ENCODE data around the gene CGB3. TPM values are rescaled to one million over a fixed set of nuclear protein-coding genes. Genes with fewer than 3 reads are reported as not detected.

The CGB3 gene
- total RNA-seq, 2 experiments from 2014 or later = not detected

GRCh38 chr19:49016067-49016839 is 7.9 kb downstream of the CGB3 start:
- no peak for ATAC-seq (ENCODE audit: low read depth)
- Mint-ChIP-seq H3K4me3 (no peak overlapping the region), H3K27me3 (peaks cover 22% of the 10 kb centered on the region), H3K36me3 (no peaks in the 10 kb centered on the region), H3K9me3 (no peaks in the 10 kb centered on the region), H3K4me1 (peaks cover 18% of the 10 kb centered on the region), H3K27ac (no peak overlapping the region)
- POLR2A ChIA-PET = no interaction called here
- DNase-seq = no peak

DNA sequence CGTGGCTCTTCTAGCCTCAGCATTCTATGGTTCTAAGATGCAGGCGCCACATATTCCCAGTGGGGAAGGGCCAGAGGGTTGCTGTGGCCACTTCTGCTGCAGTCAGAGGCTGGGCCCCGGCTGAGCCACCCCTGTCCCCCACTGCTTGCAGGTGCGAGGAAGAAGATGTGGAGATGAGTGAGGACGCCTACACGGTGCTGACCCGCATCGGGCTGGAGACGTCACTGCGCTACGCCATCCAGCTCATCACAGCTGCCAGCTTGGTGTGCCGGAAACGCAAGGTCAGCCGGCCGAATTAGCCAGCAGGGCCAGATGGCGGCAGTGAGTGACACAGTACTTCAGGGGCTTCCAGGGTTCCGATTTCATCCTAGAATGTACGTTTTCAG is 9.3 kb downstream of the CGB3 start:
- no peaks in the 10 kb centered on the region for H3K9me3 Mint-ChIP-seq
- no peak for ATAC-seq (ENCODE audit: low read depth)

DNA sequence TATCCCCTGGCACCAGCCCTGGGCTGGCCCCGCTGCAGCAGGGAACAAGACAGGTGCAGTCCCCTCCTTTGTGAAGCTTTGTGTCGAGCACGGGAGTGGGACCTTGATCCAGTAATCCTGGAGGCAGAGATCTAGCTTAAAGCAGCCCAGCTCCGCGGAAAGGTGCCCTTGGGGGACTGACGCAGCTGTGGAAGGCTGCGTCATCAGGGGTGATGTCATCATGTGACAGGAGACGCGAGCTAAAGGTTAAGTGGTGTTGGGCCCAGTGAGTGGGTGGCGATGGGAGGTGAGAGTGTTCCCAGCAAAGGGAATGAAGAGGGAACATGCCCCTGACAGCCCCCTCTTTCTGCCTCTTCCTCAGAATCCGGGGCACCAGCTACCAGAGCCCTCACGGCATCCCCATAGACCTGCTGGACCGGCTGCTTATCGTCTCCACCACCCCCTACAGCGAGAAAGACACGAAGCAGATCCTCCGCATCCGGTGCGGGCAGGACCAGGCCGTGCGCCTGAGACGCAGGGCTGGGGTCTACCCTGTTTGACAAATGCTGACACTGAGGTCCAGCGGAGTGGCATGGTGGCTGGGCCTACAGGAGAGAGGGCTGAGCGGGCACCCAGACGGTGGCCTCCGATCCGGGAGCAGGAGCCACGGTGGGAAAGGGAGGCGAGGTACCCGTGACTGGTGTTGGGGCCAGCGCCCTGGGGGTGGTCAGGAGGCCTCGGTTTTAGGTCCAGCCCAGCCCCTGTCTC is 9.8 kb downstream of the CGB3 start:
- H3K27me3 Mint-ChIP-seq = peaks cover 5% of the 10 kb centered on the region
- H3K36me3 Mint-ChIP-seq = peaks cover 3% of the 10 kb centered on the region
- no peak for ATAC-seq (ENCODE audit: low read depth)
- no peaks in the 10 kb centered on the region for H3K9me3 Mint-ChIP-seq
- H3K4me1 Mint-ChIP-seq = peaks cover 13% of the 10 kb centered on the region
- H3K4me3 Mint-ChIP-seq = no peak overlapping the region
- POLR2A ChIA-PET = interaction anchor here (0.5 kb wide), 1 partner anchor 436 kb away, joined by 3 read pairs; no protein-coding TSS in a partner anchor
- DNase-seq = no peak
- H3K27ac Mint-ChIP-seq = no peak overlapping the region

More for the DNA sequence above, 9.3 kb downstream of the CGB3 start:
- H3K27ac Mint-ChIP-seq = no peak overlapping the region
- peaks cover 14% of the 10 kb centered on the region for H3K4me1 Mint-ChIP-seq
- H3K4me3 Mint-ChIP-seq = no peak overlapping the region
- H3K36me3 Mint-ChIP-seq = peaks cover 3% of the 10 kb centered on the region
- H3K27me3 Mint-ChIP-seq = peaks cover 10% of the 10 kb centered on the region
- POLR2A ChIA-PET = no interaction called here
- DNase-seq = no peak

DNA sequence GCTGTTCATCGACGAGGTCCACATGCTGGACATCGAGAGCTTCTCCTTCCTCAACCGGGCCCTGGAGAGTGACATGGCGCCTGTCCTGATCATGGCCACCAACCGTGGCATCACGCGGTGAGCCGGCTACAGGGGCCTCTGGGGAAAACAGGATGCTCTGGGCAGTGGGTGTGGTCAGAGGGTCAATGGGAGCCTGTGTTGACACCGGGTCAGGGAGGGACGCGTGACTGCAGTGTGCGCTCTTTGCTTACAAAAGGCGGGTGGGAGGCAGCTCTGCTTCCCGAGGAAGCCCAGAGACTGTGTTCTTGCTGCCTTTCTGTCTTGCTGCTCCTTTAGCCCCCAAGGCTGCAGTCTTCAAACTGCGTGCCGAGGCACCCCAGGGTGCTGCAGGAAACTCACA is 12.9 kb downstream of the CGB3 start:
- H3K36me3 Mint-ChIP-seq = peaks cover 3% of the 10 kb centered on the region
- no peaks in the 10 kb centered on the region for H3K4me1 Mint-ChIP-seq
- no peaks in the 10 kb centered on the region for H3K27me3 Mint-ChIP-seq
- no peak overlapping the region for H3K4me3 Mint-ChIP-seq
- ATAC-seq (ENCODE audit: low read depth) = no peak
- H3K27ac Mint-ChIP-seq = no peak overlapping the region
- no peaks in the 10 kb centered on the region for H3K9me3 Mint-ChIP-seq
- POLR2A ChIA-PET = no interaction called here
- no peak for DNase-seq

GRCh38 chr19:49010453-49010852 is 13.7 kb downstream of the CGB3 start:
- Mint-ChIP-seq H3K27me3 (no peaks in the 10 kb centered on the region), H3K27ac (no peak overlapping the region), H3K4me1 (no peaks in the 10 kb centered on the region), H3K9me3 (no peaks in the 10 kb centered on the region), H3K36me3 (peaks cover 3% of the 10 kb centered on the region), H3K4me3 (no peak overlapping the region)
- ATAC-seq (ENCODE audit: low read depth) (no peak), DNase-seq (no peak)
- POLR2A ChIA-PET = interaction anchor here (0.6 kb wide), 1 partner anchor 806 kb away, joined by 3 read pairs; no protein-coding TSS in a partner anchor

DNA sequence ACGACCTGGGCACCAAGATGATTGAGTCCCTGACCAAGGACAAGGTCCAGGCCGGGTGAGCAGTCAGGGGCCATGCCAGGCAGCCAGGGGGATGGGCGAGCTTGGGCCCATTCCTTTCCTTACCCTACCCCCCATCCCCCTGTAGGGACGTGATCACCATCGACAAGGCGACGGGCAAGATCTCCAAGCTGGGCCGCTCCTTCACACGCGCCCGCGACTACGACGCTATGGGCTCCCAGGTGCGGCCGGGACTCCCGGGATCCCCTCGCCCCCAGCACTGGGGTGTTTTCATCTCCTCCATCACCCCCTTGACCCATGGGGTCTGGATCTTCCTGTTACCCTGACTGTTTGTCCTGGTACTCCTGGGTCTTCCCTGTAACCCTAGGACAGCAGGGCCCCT is 14.3 kb downstream of the CGB3 start:
- no peak overlapping the region for H3K27ac Mint-ChIP-seq
- H3K4me3 Mint-ChIP-seq = no peak overlapping the region
- H3K36me3 Mint-ChIP-seq = peaks cover 4% of the 10 kb centered on the region
- H3K27me3 Mint-ChIP-seq = no peaks in the 10 kb centered on the region
- POLR2A ChIA-PET = no interaction called here
- ATAC-seq (ENCODE audit: low read depth) (no peak), DNase-seq (no peak)
- no peaks in the 10 kb centered on the region for H3K9me3 Mint-ChIP-seq
- H3K4me1 Mint-ChIP-seq = no peaks in the 10 kb centered on the region

DNA sequence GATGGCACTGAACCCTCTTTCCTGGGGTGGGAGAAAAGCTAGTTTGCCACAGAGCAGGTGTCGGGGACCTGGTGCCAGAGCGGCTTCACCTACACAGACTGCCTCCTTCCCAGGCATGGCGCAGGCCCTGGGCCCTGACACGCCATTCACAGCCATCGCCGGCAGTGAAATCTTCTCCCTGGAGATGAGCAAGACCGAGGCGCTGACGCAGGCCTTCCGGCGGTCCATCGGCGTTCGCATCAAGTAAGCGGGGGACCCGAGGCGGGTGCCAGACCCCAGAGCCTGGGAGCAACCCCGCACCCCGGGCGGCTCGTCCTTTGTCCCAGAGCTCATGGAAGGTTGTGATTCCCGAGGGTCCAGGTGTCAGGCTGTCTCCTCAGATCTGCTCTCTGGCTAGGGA is 17.2 kb downstream of the CGB3 start:
- POLR2A ChIA-PET = interaction anchor here (1.1 kb wide), 1 partner anchor 13 kb away, joined by 7 read pairs; the partner anchor contains the start of gene RUVBL2
- Mint-ChIP-seq H3K9me3 (no peaks in the 10 kb centered on the region), H3K27ac (no peak overlapping the region)

GRCh38 chr19:49004964-49005614 is 19.0 kb downstream of the CGB3 start:
- ATAC-seq (ENCODE audit: low read depth) (no peak), DNase-seq (no peak)
- POLR2A ChIA-PET = interaction anchor here (0.8 to 1.5 kb wide), 2 partner anchors 11 to 83 kb away, joined by 3 to 5 read pairs; partner anchors contain the start of gene RUVBL2
- no peaks in the 10 kb centered on the region for H3K27me3 Mint-ChIP-seq
- no peaks in the 10 kb centered on the region for H3K9me3 Mint-ChIP-seq
- no peaks in the 10 kb centered on the region for H3K4me1 Mint-ChIP-seq
- no peak overlapping the region for H3K4me3 Mint-ChIP-seq
- peaks cover 1% of the 10 kb centered on the region for H3K36me3 Mint-ChIP-seq
- no peak overlapping the region for H3K27ac Mint-ChIP-seq

More for the DNA sequence above, 17.2 kb downstream of the CGB3 start:
- peaks cover 4% of the 10 kb centered on the region for H3K36me3 Mint-ChIP-seq
- DNase-seq (no peak), ATAC-seq (ENCODE audit: low read depth) (no peak)
- no peaks in the 10 kb centered on the region for H3K4me1 Mint-ChIP-seq
- no peak overlapping the region for H3K4me3 Mint-ChIP-seq
- no peaks in the 10 kb centered on the region for H3K27me3 Mint-ChIP-seq

- H3K36me3 Mint-ChIP-seq = peaks cover 1% of the 10 kb centered on the region
- H3K9me3 Mint-ChIP-seq = no peaks in the 10 kb centered on the region
- ATAC-seq (ENCODE audit: low read depth) = no peak
- no peak overlapping the region for H3K27ac Mint-ChIP-seq
- POLR2A ChIA-PET = interaction anchor here (0.6 to 1.5 kb wide), 2 partner anchors 10 to 403 kb away, joined by 3 to 5 read pairs; partner anchors contain the start of gene RUVBL2
- DNase-seq = no peak
- H3K4me3 Mint-ChIP-seq = no peak overlapping the region
- H3K4me1 Mint-ChIP-seq = peaks cover 7% of the 10 kb centered on the region
- no peaks in the 10 kb centered on the region for H3K27me3 Mint-ChIP-seq
Observed at GRCh38 chr19:49004133-49004532, 20.0 kb downstream of the CGB3 start.

GRCh38 chr19:48999481-49000325 is 24.4 kb downstream of the CGB3 start:
- H3K9me3 Mint-ChIP-seq = no peaks in the 10 kb centered on the region
- no peaks in the 10 kb centered on the region for H3K27me3 Mint-ChIP-seq
- H3K4me1 Mint-ChIP-seq = peaks cover 19% of the 10 kb centered on the region
- H3K27ac Mint-ChIP-seq = no peak overlapping the region
- no peak overlapping the region for H3K4me3 Mint-ChIP-seq
- DNase-seq (peak; percentile 71), ATAC-seq (ENCODE audit: low read depth) (peak; percentile 83)
- POLR2A ChIA-PET = no interaction called here
- no peaks in the 10 kb centered on the region for H3K36me3 Mint-ChIP-seq

- POLR2A ChIA-PET = interaction anchor here (0.9 kb wide), 1 partner anchor 97 kb away, joined by 3 read pairs; no protein-coding TSS in a partner anchor
- H3K4me1 Mint-ChIP-seq = peaks cover 24% of the 10 kb centered on the region
- no peak overlapping the region for H3K27ac Mint-ChIP-seq
- no peak overlapping the region for H3K4me3 Mint-ChIP-seq
- H3K27me3 Mint-ChIP-seq = no peaks in the 10 kb centered on the region
- H3K36me3 Mint-ChIP-seq = peaks cover 2% of the 10 kb centered on the region
- ATAC-seq (ENCODE audit: low read depth) = no peak
- no peaks in the 10 kb centered on the region for H3K9me3 Mint-ChIP-seq
- DNase-seq = peak; percentile 64
Observed at GRCh38 chr19:48997972-48998371, 26.2 kb downstream of the CGB3 start.

DNA sequence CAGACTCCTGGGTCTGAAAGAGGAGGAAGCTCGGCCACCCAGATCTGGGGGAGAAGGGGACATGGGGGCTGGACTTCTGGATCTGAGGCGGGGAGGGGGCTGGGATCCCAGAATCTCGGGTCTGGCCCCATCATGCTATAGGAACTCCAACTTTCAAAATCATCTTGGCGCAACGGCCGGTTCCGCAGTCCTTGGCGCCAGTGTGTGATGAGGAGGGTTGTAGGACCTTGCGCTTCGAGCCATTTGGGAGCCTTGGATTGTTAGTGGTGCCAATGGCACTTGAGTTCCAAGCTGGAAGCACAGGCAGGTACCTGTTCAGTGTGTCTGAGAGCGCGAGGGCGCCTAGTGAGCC is 30.1 kb downstream of the CGB3 start:
- POLR2A ChIA-PET = interaction anchor here (0.6 to 2.8 kb wide), 19 partner anchors 10 to 375 kb away, joined by 3 to 21 read pairs (median 6); partner anchors contain the start of genes BAX, BCAT2, CD37 and FTL
- Mint-ChIP-seq H3K27me3 (no peaks in the 10 kb centered on the region), H3K36me3 (peaks cover 7% of the 10 kb centered on the region), H3K9me3 (no peaks in the 10 kb centered on the region), H3K4me3 (peak overlapping the region; percentile 92), H3K4me1 (peaks cover 26% of the 10 kb centered on the region), H3K27ac (peak overlapping the region; percentile 98)
- no peak for ATAC-seq (ENCODE audit: low read depth)
- no peak for DNase-seq
